ES-I3 (cell line): ENCODE data around the gene IL2RA.

Experiments
- H3K36me3 ChIP-seq: 2 replicates; pipeline ENCODE4 v1.6.1; 2013; ENCODE audit warnings: mild to moderate bottlenecking, low read length, control low read depth, moderate library complexity; ENCODE audit not compliant: insufficient read depth
- H3K4me1 ChIP-seq: 2 replicates; pipeline ENCODE4 v1.6.1; 2013; ENCODE audit warnings: mild to moderate bottlenecking, control low read depth, low read length; ENCODE audit not compliant: insufficient read depth
- H3K9ac ChIP-seq: 2 replicates; pipeline ENCODE4 v1.6.1; 2013; ENCODE audit warnings: low read depth, mild to moderate bottlenecking, low read length, moderate library complexity
- H3K9me3 ChIP-seq: 2 replicates; pipeline ENCODE4 v1.6.1; 2013; ENCODE audit warnings: mild to moderate bottlenecking, low read length, moderate library complexity; ENCODE audit not compliant: control insufficient read depth, insufficient read depth

The IL2RA gene

DNA sequence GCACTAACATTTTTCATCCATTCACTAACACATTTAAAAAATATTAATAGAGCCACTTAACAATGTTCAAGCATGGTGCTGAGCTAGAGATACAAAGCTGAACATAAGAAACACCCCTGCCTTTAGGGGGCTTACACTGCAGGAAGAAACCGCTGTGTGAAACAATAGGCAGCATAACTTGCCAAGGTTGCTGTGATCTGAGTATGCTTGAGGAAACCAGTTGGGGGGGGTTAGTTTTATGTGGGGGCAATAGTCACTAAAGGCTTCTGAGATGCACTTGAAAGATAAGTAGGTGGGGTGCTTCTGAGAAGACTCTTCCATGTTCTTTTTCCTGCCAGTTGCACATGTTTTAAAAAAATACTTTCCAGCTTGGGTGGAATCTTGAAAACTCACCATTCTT is 29.5 kb upstream of the IL2RA start:
- H3K36me3 ChIP-seq = 0 out of 2 replicates have a peak, but pooled peaks cover 2% of the 10 kb centered on the region
- no peaks in the 10 kb centered on the region for H3K9me3 ChIP-seq
- H3K4me1 ChIP-seq = peaks cover 15% of the 10 kb centered on the region; the same call in 1 of the 2 replicates
- no peak overlapping the region for H3K9ac ChIP-seq

DNA sequence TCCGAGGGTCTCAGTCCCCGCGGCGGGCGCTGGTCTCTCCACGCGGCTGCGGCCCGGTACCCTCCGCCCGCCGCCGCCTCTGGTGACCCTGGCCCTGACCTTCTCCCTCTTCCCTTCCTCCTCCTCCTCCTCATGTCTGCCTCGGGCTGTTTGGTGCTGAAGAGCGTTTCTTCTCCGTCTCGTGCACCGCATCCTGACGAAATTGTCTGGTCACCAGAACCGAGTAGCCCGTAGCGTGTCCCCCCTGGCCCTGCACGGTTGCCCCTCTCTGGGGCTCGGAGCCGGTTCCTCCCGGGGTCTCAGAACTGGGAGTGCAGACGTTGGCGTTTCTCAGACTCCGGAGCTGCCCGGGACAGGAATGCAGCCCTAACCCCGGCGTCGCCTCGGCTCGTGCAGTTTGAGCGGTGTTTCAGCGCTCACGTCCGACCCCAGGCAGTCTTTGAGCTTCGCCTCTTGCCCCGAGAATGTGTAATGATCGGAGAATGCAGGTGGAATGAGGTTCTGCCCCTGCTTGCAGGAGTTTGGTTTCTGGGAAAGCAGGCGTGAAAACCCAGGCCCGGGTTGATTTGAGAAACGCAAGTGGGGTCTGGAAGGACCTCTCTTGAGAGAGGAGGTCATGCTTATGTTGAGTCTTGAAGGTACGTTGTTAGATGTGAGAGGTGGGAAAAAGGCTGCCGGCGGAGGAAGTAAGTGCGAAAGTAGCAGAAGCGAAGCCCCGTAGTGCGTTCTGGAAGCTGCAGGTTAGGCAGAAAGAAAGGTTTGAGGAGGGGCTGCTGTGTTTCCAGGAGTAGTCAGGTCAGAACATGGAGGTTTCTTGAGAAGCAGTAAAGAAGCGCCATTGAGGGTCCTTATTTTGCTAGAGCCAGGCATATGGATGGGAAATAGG is 27.4 kb upstream of the IL2RA start:
- Histone ChIP-seq H3K36me3 (no peaks in the 10 kb centered on the region), H3K9me3 (no peaks in the 10 kb centered on the region), H3K4me1 (peaks cover 6% of the 10 kb centered on the region; the same call in 1 of the 2 replicates), H3K9ac (peak overlapping the region; percentile 86)

DNA sequence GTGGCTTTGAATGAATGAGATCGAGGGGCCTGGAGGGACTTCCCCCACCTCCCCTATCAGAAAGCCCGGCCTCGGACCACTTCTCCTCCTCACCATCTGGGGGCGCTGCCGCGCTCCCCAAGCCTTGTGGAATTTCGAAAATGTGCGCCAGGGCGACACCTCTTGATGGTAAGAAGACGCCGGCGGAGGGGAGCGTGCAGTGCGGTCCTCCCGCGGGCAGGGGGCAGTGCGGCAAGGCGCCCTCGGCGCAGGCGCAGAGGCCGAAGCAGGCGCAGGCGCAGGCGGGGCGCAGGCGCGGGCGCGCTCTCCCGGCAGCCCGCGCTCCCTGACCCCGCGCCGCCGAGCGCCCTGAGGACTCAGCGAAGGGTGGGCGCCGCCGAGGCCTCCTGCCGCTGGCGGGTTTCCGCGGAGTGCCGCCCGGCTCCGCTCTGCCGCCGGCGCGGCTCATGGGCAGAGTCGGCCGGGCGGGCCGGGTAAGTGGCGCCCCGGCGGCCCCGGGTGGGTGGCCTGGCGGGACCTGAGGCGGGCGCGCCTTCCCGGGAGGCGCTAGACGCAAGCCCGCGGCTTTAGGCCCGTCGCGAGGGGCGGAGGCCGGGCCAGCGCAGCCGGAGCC is 26.7 kb upstream of the IL2RA start, which contains the start of gene RBM17:
Gene RBM17, plus strand, starts transcription at position 314 of the 613 bp plus-strand sequence. CDS start 8,032 bp downstream, outside the sequence.
- H3K9me3 ChIP-seq = no peaks in the 10 kb centered on the region

DNA sequence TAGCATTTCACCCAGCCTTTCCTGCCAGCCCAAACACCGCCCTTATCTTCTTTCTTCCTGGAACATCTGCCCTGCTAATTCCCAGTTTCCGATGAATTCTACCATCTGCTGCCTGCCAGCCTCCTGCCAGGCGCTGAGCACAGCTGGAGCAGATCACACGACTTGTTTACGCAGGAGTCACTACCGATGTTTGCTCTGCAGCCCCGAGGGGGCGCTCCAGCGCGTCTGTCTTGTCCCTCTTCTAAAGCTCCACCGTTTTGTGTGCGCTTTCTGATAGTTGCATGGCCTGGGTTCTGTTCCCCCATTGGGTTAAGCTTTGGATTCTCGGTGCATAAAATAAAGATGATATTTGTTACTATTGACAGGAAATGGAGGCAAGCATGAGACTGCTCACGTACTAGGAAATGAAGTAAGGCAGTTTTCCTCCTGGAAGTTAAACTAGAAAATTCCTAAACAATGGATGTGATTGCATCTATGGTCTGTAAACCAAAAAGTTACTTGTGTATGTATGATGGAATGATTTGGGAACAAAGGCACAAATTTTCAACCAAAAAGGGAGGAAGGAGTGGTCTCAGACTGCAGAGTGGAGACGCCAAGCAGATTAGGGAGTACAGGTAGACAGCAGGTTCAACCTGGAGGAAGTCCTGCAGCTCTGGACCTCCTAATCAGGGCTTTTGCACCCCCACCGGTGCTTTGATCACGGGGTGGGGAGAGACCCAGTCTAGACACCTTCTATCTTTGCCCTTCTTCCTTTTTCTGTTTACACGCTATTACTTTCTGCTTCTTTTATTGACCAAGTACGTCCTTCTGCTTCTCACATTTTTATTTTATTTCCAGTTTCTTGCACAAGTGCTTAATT is 24.4 kb upstream of the IL2RA start:
- no peaks in the 10 kb centered on the region for H3K9me3 ChIP-seq
- H3K4me1 ChIP-seq = peaks cover 14% of the 10 kb centered on the region
- no peaks in the 10 kb centered on the region for H3K36me3 ChIP-seq
- no peak overlapping the region for H3K9ac ChIP-seq

More for the DNA sequence above, 26.7 kb upstream of the IL2RA start, which contains the start of gene RBM17:
- H3K4me1 ChIP-seq = peaks cover 6% of the 10 kb centered on the region; the same call in 1 of the 2 replicates
- H3K36me3 ChIP-seq = no peaks in the 10 kb centered on the region
- H3K9ac ChIP-seq = peak within 1 kb of the TSS; percentile 86

DNA sequence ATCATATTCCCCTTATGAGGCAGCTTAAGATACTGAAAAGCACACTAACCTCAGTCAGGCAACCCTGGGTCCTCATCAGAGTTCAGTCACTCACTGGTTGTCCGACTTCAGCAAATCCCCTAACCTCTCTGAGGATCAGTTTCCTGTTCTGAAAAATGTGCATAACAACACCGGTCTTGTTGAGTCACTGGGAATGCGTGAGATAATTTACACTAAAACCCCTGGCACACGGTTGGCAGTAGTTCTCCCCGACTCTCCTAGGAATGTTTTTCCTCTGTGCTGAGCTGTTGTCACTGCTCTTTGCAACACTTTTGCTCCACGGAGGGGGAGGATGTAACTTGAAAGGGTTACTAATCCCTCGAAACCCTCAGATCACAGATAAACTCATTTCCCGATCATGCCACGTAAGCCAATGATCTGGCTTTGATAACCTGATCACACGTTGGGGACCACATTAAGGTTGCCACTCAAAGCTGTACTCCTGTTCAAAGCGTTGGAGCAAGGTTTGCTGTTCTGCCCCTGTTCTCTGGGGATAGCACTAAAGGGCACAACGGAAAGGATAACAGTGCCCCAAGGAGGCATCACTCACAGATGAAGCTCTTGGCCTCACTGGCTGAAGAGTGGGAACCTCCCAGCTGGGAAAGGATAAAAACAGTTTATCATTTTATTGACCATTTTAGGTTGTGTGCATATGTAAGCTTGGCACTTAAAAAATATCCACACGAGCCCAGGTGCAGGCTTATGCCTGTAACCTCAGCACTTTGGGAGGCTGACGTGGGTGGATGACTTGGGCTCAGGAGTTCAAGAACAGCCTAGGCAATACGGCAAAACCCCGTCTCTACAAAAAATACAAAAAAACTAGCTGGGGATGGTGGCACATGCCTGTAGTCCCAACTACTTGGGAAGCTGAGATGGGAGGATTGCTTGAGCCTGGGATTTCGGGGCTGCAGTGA is 21.6 kb upstream of the IL2RA start:
- Histone ChIP-seq H3K9me3 (no peaks in the 10 kb centered on the region), H3K9ac (no peak overlapping the region; the same call in 1 of the 2 replicates), H3K4me1 (peaks cover 8% of the 10 kb centered on the region), H3K36me3 (no peaks in the 10 kb centered on the region)

DNA sequence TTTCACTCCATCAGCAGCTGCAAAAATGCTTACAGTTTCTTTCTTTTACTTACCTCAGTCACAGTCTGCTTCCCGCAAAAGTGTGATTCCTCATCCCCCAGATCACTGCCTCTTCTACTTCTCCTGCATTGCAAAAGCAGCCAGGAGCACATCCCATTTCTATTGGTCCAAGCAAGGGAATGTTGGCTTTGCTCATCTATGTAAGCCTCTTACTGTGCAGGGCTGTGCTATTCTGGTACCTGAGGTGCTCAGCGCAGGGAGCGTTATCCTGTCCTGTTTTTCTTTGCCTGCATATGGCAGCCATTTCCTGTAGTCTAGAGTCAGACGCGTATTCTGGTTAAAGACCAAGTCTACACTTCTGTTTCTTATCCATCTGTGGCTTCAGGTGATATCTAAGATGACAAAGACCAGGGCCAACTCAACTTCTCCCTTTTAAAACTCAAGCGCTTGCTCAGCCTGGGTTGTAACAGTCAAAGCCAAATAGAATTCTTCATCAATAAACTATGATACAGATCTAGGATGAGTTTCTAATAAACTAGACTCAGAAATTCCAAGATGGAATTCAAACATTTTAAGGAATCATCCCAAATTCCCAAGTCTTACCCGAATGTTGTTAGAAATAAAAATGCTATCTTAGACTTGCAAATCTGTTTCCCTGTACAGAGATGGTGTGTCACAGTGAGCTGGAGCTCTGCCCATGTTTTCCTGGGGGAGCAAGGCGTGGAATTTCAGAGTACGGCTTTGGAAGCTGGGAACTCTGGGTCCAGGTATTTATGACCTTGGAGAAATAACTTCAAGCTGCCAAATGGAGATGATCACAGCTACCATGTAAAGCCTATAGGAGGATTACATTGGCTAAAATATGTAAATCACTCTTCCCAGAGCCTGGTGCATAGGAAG is 20.6 kb upstream of the IL2RA start:
- no peaks in the 10 kb centered on the region for H3K36me3 ChIP-seq
- H3K4me1 ChIP-seq = peaks cover 8% of the 10 kb centered on the region
- H3K9me3 ChIP-seq = no peaks in the 10 kb centered on the region
- no peak overlapping the region for H3K9ac ChIP-seq

DNA sequence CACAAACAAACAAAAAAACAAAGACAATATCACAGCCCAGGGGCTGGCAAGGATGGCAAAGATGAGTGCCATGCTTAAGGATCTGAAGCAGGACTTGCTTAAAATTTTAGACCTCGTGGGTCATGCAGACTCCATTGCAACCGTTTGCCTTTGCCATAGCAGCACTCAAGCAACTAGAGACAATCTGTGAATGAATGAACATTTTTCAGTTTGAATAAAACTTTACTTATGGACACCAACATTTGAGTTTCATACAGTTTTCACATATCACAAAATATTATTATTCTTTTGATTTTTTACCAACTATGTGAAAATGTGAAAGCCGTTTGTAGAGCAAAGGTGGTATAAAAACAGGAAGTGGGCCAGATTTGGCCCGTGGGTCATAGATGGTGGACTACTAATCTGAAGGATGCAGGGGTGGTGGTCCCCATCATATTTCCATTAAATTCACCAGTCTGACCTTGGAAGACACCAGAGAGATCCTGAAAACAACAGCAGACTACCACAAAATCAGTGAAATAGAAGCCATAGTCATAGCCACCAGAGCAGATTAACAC is 18.3 kb upstream of the IL2RA start:
- H3K4me1 ChIP-seq = peaks cover 8% of the 10 kb centered on the region
- no peaks in the 10 kb centered on the region for H3K9me3 ChIP-seq
- H3K36me3 ChIP-seq = no peaks in the 10 kb centered on the region
- no peak overlapping the region for H3K9ac ChIP-seq

DNA sequence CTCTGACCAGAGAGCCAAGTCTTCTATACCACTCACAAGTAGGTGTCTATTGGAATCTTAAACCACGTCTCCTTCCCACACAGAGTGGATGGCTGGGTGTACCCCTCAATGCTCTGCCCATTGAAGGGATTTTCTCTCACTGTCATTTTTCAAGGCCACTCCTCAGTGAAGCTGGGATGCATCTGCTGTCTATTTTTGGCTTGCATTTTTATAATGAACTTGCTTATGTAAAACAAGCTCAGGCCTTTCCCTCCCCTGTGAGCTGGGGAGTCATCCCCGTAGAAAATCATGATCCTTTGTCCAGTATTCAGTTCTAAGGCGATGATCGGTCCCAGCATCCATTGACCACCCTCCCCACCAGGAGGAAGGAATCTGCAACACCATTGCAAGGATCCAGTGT is 16.9 kb upstream of the IL2RA start:
- peaks cover 8% of the 10 kb centered on the region for H3K4me1 ChIP-seq

DNA sequence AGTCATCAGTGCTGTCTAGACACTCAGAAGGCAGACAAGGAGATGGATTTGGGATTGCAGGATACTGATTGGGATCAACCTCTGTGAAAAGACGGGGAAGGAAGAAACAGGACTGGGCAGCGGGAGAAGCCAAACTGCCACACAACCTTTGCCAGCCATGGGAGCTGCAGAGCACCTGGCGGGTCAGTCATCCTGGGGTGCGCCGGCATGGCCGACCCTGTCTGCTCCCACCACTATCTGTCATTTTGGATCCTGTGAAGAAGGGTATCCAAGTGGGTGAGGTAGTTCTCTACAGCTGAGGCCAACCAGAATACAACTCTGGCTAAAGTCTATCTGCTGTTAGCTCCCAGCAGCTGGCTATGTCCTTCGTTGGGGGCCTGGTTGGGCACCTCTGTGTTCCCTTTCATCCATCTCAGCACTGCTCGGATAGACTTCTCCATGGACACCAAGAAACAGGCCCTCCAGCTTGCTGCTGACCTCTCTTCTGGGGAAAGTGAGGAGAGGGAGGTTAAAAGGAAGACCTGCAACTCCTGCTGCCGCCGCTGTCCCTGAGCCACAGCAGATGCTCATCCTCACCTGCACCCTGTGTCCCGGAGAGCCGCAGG is 15.0 kb upstream of the IL2RA start:
- Histone ChIP-seq H3K36me3 (no peaks in the 10 kb centered on the region), H3K9me3 (no peaks in the 10 kb centered on the region), H3K4me1 (no peaks in the 10 kb centered on the region), H3K9ac (no peak overlapping the region)

More for the DNA sequence above, 16.9 kb upstream of the IL2RA start:
- no peaks in the 10 kb centered on the region for H3K36me3 ChIP-seq
- H3K9me3 ChIP-seq = no peaks in the 10 kb centered on the region
- H3K9ac ChIP-seq = no peak overlapping the region

DNA sequence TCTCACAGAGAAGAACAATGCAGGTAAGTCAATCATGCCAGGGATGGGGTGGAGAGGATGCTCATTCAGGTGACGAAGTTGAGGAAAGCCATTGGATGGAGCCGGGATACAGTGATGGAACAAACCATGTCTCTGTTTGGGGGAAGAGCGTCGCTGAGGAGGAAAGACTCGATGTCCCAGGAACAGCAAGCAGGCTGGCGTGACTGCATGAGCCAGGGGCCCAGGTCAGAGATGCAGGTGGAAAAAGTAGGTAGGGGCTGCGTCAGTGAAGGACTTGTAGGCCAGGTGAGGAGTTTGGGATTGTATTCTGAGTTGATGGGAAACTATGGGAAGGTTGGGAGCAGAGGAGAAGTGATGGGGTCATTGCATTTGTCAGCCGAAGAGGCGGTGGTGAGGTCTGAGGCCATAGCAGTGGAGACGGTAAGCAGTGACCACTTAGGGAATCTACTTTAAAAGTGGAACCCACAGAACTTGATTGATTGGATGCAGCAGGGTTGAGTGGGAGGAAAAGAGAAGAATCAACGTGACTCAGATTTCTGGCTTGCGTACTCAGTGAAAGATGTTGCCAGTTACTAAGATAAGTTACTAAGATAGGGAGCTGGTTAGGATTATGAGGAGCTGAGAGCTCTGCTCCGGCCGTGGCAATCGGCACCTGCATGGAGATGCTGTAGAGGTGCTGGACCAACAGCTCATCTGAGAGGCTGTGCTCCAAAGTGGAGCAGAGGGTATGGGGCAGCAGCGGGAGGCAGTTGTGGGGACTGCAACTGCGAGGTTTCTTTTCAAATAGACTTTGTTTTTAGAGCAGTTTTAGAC is 12.5 kb upstream of the IL2RA start:
- Histone ChIP-seq H3K9ac (no peak overlapping the region), H3K36me3 (no peaks in the 10 kb centered on the region), H3K9me3 (no peaks in the 10 kb centered on the region), H3K4me1 (no peaks in the 10 kb centered on the region)

DNA sequence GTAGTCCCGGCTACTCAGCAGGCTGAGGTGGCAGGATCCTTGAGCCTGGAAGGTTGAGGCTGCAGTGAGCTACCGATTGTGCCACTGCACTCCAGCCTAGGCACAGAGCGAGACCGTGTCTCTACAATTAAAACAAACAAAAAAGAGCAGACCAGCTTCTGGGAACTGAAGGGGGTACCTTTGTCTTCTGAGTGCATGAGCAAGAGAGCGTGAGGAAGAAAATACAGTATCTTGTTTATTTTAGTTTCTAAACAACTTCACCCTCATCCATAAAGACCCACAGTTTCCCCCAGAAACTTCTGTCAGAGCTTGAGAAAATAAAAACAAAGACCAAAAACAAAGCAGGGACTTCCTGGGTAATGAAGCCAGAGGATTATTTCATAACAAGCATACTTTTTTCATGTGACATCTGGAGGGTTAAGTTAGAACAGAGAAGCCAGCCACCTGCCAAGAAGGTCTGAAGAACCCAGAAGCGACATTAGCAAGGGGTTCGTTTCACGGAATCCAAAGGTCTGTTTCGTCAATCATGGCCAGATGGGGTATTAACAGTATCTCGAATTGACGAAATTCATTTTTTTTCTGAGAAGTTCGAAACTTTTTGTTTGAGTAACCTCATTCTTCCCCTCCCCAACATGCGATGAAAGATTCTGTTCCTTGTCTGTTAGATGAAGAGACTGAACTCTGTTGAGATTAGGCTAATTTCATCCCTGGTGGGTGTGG is 10.2 kb upstream of the IL2RA start:
- H3K9ac ChIP-seq = no peak overlapping the region
- H3K36me3 ChIP-seq = no peaks in the 10 kb centered on the region
- H3K4me1 ChIP-seq = no peaks in the 10 kb centered on the region
- H3K9me3 ChIP-seq = no peaks in the 10 kb centered on the region
